GM12878 (cell line): ENCODE results near the gene MRPL55. TPM values are rescaled to one million over a fixed set of nuclear protein-coding genes. Genes with fewer than 3 reads are reported as not detected.

Experiments used
- ATAC-seq: fragments of 200-7000 bp; cut with Tn5 transposase; 3 replicates; pipeline ENCODE4 v1.9.1; 2020; ENCODE audit warnings: mild to moderate bottlenecking, moderate library complexity
- BruUV-seq: library from RNA; stranded (reverse); fragments of 400-500 nt; replicated peaks from 2 replicates; lab custom pipeline; 2021; lab: Mats Ljungman, UMichigan
- CTCF ChIA-PET: fragments of 300-600 bp; sonication (Branson Sonifier 250); formaldehyde crosslinking; extraction: SDS; loops from one replicate; lab custom pipeline; 2021; ENCODE audit warnings: inconsistent platforms; lab: Yijun Ruan, JAX
- POLR2A ChIA-PET: fragments of 350-600 bp; formaldehyde crosslinking; extraction: SDS; loops from one replicate; lab custom pipeline; 2021; ENCODE audit warnings: inconsistent platforms; lab: Charles Lee
- RAD21 ChIA-PET: fragments of 300-600 bp; sonication (Branson Sonifier 250); formaldehyde crosslinking; loops from one replicate; lab custom pipeline; 2023; ENCODE audit warnings: antibody characterized with exemption; ENCODE audit not compliant: unreplicated experiment; lab: Charles Lee
- SMC1A ChIA-PET: fragments of 300-600 bp; sonication (Branson Sonifier 250); formaldehyde crosslinking; loops from one replicate; lab custom pipeline; 2023; ENCODE audit not compliant: unreplicated experiment, uncharacterized antibody; lab: Charles Lee
- DNase-seq: peaks from one replicate; pipeline ENCODE4 v3.0.0-alpha.2; 2011; ENCODE audit warnings: low read depth, low spot score
- FAIRE-seq: peaks from 3 replicates; lab custom pipeline; 2011; peaks lifted over from hg19 to GRCh38; lab: Jason Lieb, UNC
- H2AFZ ChIP-seq: 2 replicates; pipeline ENCODE4 v1.6.0; 2011; ENCODE audit warnings: low read depth, low read length, control low read depth; ENCODE audit not compliant: control insufficient read depth
- H3K27ac ChIP-seq: 2 replicates; pipeline ENCODE4 v1.5.1; 2011; ENCODE audit warnings: control low read depth; ENCODE audit not compliant: control insufficient read depth, insufficient read depth
- H3K27me3 ChIP-seq, 2 experiments: replicated peaks in 1 of 2; 2 replicates each; pipeline versions ENCODE4 v1.6.0 to v1.6.1; 2011; ENCODE audit warnings: low read length in 1 of 2; ENCODE audit not compliant: control insufficient read depth in 2 of 2, insufficient read depth in 2 of 2
- H3K36me3 ChIP-seq, 2 experiments: 2 replicates each; pipeline ENCODE4 v1.5.1; 2011; ENCODE audit warnings: low read length in 1 of 2; ENCODE audit not compliant: control insufficient read depth in 2 of 2, insufficient read depth in 2 of 2
- H3K4me1 ChIP-seq: 2 replicates; pipeline ENCODE4 v1.6.1; 2011; ENCODE audit warnings: mild to moderate bottlenecking, low read length, moderate library complexity, mixed read lengths; ENCODE audit not compliant: control insufficient read depth, insufficient read depth
- H3K4me2 ChIP-seq: 2 replicates; pipeline ENCODE4 v1.6.0; 2011; ENCODE audit warnings: control low read depth; ENCODE audit not compliant: control insufficient read depth, insufficient read depth
- H3K4me3 ChIP-seq: fragments of 200-600 bp; sonication (generic); 2 replicates; pipeline ENCODE4 v1.5.1; 2016
- H3K79me2 ChIP-seq: 2 replicates; pipeline ENCODE4 v1.6.0; 2011; ENCODE audit warnings: low read length; ENCODE audit not compliant: control insufficient read depth, insufficient read depth
- H3K9ac ChIP-seq: 2 replicates; pipeline ENCODE4 v1.8.0; 2011; ENCODE audit warnings: low read length, control low read depth, mixed read lengths; ENCODE audit not compliant: control insufficient read depth, insufficient read depth
- H3K9me3 ChIP-seq: replicated peaks from 3 replicates; pipeline ENCODE4 v1.5.1; 2011; ENCODE audit warnings: mild to moderate bottlenecking, low read length; ENCODE audit not compliant: control insufficient read depth, insufficient read depth
- H4K20me1 ChIP-seq: 2 replicates; pipeline ENCODE4 v1.6.0; 2011; ENCODE audit not compliant: control insufficient read depth, insufficient read depth
- CUX1 ChIP-seq: IDR thresholded peaks from 2 replicates; pipeline ENCODE4 v1.6.1; 2012; ENCODE audit warnings: improper control_type of control experiment, low read depth, low read length; ENCODE audit not compliant: insufficient replicate concordance
- EED ChIP-seq: sonication (generic); IDR thresholded peaks from 2 replicates; pipeline ENCODE4 v1.6.1; 2016; ENCODE audit warnings: antibody characterized with exemption, low read depth
- ESRRA ChIP-seq: IDR thresholded peaks from 2 replicates; pipeline ENCODE4 v1.6.1; 2012; ENCODE audit warnings: mild to moderate bottlenecking, low read length, improper control_type of control experiment
- POLR2A ChIP-seq: IDR thresholded peaks from 2 replicates; pipeline ENCODE4 v1.6.1; 2011; ENCODE audit warnings: low read depth, mild to moderate bottlenecking, low read length
- WGBS: methylation state at CpG from one replicate; pipeline ENCODE4 v1.1.6; 2016; ENCODE audit warnings: low lambda C conversion rate; ENCODE audit not compliant: insufficient replicate concordance, insufficient coverage; ENCODE audit errors: missing lambda C conversion rate; 5-methylcytosine and 5-hydroxymethylcytosine counted together
- in situ Hi-C: fragments of 300-500 bp; cut with MboI; formaldehyde crosslinking; loops from 9 replicates; pipeline ENCODE4 v1.14.3; 2018; ENCODE audit warnings: mixed read lengths
- intact Hi-C: fragments of 100-400 bp; cut with micrococcal nuclease; formaldehyde crosslinking; loops from one replicate; pipeline ENCODE4 v1.14.2; 2022; ENCODE audit not compliant: unreplicated experiment
- polyA plus RNA-seq, 11 experiments: library from polyadenylated mRNA; depleted of rRNA in 4 of 11; unstranded in 6 of 11; stranded (reverse) in 5 of 11; fragments of >200 nt; fragmentation: Nextera tagmentation in 4 of 11; fragmentation: Illumina TruSeq in 1 of 11; extraction: Ambion mirVana in 4 of 11; extraction: Trizol in 1 of 11; gene quantifications; 1 replicate in 1 of 11; 2 replicates in 10 of 11; pipeline versions ENCODE4 v1.2.1 to v1.2.3, GENCODE V29; 2011 to 2016; ENCODE audit warnings: inconsistent platforms in 2 of 11, missing spikeins in 2 of 11, low read depth in 1 of 11
- total RNA-seq, 4 experiments: library from RNA; depleted of rRNA in 3 of 4; stranded (reverse); fragments of >200 nt in 3 of 4; fragmentation: Illumina TruSeq in 1 of 4; extraction: Trizol in 1 of 4; gene quantifications; 2 replicates each; pipeline versions ENCODE4 v1.2.1 to v1.2.3, GENCODE V29; 2013 to 2021
- TF ChIP-seq, protein P1 (sequence below): fragments of 450-650 bp; conservative IDR thresholded peaks from 2 replicates; pipeline ENCODE4 v1.6.1; 2017; ENCODE audit warnings: mild to moderate bottlenecking, moderate library complexity
- TF ChIP-seq, protein P2 (sequence below): fragments of 450-650 bp; IDR thresholded peaks from 2 replicates; pipeline ENCODE4 v1.6.1; 2018; ENCODE audit warnings: mild to moderate bottlenecking, low read depth, moderate library complexity; ENCODE audit not compliant: partially characterized antibody
- TF ChIP-seq, protein P3 (sequence below): IDR thresholded peaks from 2 replicates; pipeline ENCODE4 v1.6.1; 2012; ENCODE audit warnings: mild to moderate bottlenecking, low read depth, low read length

The MRPL55 gene
- total and polyA plus RNA-seq, 10 of the 15 experiments (the other 5 are each of a cell fraction or from before 2014, with no cell fraction given) = 15.1 to 143 (median 55.8) TPM

DNA sequence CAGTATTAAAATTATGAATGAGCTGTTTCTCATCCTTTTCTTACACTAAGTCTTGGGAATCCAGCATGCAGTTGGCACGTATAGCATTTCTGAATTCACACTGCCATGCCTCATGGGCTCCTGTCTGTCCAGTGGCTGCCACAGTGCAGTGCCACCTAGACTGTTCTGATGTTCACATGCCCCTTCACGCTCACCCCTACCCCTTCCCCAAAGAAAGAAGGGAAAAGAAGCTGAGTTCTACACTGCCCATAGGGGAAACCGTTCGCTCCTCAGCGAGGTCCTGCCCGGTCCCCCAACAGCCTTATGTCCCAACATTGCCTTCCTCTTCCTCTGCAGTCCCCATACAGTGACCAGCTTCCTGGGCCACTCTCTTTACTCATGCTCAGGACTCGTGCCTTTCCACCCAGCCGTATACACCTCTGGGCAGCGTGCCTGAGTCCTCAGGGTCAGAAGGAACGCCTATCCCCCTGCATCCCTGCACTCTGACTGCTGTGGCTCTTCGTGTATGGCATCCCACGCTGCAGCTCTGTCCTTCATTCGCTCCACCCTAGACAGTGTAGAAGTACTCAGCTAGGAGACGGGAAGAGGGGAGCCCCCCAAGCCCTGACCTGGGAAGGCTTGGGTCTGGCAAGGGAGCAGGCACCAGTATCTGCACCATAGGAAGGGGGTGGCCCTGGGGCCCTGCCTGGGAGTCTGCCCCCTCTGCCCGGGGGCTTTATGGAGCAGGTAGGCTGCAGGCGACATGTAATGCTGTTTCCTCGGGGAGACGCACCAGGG is 50.7 kb downstream of the MRPL55 start:
- Histone ChIP-seq H3K36me3 (no peaks in the 10 kb centered on the region), H2AFZ (no peak overlapping the region), H3K9ac (no peak overlapping the region), H3K4me3 (no peak overlapping the region), H3K4me2 (no peak overlapping the region), H3K27ac (no peak overlapping the region), H3K79me2 (no peaks in the 10 kb centered on the region), H3K27me3 (peaks cover 0 to 7% of the 10 kb centered on the region in 2 experiments; a peak in 3 of 4 replicates), H4K20me1 (no peaks in the 10 kb centered on the region), H3K4me1 (no peaks in the 10 kb centered on the region), H3K9me3 (no peaks in the 10 kb centered on the region; the same call in 2 of the 3 replicates)
- CTCF ChIA-PET = no interaction called here
- FAIRE-seq = no peak
- 55% methylated on average over 18 of the region's 18 CpGs for WGBS
- BruUV-seq = no TSS peak
- RAD21 ChIA-PET = no interaction called here
- intact Hi-C loops = no loop called here
- no peak for DNase-seq
- in situ Hi-C loops = no loop called here
- SMC1A ChIA-PET = no interaction called here
- ATAC-seq = no peak
- POLR2A ChIA-PET = no interaction called here
- TF ChIP-seq, protein P1, sequence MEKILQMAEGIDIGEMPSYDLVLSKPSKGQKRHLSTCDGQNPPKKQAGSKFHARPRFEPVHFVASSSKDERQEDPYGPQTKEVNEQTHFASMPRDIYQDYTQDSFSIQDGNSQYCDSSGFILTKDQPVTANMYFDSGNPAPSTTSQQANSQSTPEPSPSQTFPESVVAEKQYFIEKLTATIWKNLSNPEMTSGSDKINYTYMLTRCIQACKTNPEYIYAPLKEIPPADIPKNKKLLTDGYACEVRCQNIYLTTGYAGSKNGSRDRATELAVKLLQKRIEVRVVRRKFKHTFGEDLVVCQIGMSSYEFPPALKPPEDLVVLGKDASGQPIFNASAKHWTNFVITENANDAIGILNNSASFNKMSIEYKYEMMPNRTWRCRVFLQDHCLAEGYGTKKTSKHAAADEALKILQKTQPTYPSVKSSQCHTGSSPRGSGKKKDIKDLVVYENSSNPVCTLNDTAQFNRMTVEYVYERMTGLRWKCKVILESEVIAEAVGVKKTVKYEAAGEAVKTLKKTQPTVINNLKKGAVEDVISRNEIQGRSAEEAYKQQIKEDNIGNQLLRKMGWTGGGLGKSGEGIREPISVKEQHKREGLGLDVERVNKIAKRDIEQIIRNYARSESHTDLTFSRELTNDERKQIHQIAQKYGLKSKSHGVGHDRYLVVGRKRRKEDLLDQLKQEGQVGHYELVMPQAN = no peak
- TF ChIP-seq, protein P2, sequence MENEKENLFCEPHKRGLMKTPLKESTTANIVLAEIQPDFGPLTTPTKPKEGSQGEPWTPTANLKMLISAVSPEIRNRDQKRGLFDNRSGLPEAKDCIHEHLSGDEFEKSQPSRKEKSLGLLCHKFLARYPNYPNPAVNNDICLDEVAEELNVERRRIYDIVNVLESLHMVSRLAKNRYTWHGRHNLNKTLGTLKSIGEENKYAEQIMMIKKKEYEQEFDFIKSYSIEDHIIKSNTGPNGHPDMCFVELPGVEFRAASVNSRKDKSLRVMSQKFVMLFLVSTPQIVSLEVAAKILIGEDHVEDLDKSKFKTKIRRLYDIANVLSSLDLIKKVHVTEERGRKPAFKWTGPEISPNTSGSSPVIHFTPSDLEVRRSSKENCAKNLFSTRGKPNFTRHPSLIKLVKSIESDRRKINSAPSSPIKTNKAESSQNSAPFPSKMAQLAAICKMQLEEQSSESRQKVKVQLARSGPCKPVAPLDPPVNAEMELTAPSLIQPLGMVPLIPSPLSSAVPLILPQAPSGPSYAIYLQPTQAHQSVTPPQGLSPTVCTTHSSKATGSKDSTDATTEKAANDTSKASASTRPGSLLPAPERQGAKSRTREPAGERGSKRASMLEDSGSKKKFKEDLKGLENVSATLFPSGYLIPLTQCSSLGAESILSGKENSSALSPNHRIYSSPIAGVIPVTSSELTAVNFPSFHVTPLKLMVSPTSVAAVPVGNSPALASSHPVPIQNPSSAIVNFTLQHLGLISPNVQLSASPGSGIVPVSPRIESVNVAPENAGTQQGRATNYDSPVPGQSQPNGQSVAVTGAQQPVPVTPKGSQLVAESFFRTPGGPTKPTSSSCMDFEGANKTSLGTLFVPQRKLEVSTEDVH = no peak
- TF ChIP-seq CUX1 (no peak), EED (no peak), POLR2A (no peak), ESRRA (no peak)
- TF ChIP-seq, protein P3, sequence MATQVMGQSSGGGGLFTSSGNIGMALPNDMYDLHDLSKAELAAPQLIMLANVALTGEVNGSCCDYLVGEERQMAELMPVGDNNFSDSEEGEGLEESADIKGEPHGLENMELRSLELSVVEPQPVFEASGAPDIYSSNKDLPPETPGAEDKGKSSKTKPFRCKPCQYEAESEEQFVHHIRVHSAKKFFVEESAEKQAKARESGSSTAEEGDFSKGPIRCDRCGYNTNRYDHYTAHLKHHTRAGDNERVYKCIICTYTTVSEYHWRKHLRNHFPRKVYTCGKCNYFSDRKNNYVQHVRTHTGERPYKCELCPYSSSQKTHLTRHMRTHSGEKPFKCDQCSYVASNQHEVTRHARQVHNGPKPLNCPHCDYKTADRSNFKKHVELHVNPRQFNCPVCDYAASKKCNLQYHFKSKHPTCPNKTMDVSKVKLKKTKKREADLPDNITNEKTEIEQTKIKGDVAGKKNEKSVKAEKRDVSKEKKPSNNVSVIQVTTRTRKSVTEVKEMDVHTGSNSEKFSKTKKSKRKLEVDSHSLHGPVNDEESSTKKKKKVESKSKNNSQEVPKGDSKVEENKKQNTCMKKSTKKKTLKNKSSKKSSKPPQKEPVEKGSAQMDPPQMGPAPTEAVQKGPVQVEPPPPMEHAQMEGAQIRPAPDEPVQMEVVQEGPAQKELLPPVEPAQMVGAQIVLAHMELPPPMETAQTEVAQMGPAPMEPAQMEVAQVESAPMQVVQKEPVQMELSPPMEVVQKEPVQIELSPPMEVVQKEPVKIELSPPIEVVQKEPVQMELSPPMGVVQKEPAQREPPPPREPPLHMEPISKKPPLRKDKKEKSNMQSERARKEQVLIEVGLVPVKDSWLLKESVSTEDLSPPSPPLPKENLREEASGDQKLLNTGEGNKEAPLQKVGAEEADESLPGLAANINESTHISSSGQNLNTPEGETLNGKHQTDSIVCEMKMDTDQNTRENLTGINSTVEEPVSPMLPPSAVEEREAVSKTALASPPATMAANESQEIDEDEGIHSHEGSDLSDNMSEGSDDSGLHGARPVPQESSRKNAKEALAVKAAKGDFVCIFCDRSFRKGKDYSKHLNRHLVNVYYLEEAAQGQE = no peak
